GM12891 (cell line): Measurements from ENCODE around the gene TNIP3.

ENCODE experiments used
- PAX5 ChIP-seq: IDR thresholded peaks from 2 replicates; pipeline ENCODE4 v1.6.1; 2011; ENCODE audit warnings: low read length, moderate library complexity, mild to moderate bottlenecking; ENCODE audit not compliant: insufficient read depth, severe bottlenecking
- POLR2A ChIP-seq: IDR thresholded peaks from 2 replicates; pipeline ENCODE4 v1.6.1; 2011; ENCODE audit warnings: low read depth, low read length, control low read depth
- POLR2AphosphoS5 ChIP-seq: IDR thresholded peaks from 2 replicates; pipeline ENCODE4 v1.6.1; 2011; ENCODE audit warnings: low read depth, low read length, control low read depth

DNA sequence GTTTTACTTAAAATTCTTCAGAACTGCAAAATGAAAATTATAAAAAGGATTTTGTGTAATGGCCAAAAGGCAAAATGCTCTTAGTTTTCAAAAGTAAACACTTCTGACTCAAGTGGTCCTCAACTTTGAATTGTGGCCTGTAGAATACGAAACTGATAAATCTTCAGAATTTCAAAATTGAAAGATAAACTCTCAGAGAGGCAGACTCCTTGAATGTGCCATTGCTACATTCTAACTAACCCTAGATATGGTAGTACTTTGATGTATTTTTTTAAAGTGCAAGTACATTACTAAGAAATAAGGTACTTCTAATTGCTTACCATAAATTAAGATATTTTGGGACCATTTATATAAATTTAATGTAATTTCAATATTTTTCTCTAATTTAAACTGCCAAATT, 44.4 kb downstream of the TNIP3 start:
- TF ChIP-seq POLR2A (no peak), PAX5 (no peak), POLR2AphosphoS5 (no peak)
